C4-2B (cell line): ENCODE measurements around the gene ENTPD6.

ENCODE experiments used
- CTCF ChIP-seq: fragments of 450-650 bp; conservative IDR thresholded peaks from 2 replicates; pipeline ENCODE4 v1.5.1; 2017; ENCODE audit warnings: mild to moderate bottlenecking
- ZFX ChIP-seq: fragments of 450-650 bp; IDR thresholded peaks from 2 replicates; pipeline ENCODE4 v1.6.1; 2017

GRCh38 chr20:25207149-25207959 is 11.8 kb downstream of the ENTPD6 start:
- TF ChIP-seq CTCF, result no peak
- no peak for TF ChIP-seq ZFX
